ENCODE results near the gene ECSIT.

Gene ECSIT

GRCh38 chr19:11505504-11506100 is 23.3 kb downstream of the ECSIT start, which contains the start of gene ZNF653:
ZNF653 (minus strand) TSS chr19:11505839; CDS start chr19:11505786, 53 bp downstream.
- Histone ChIP-seq H3K27ac (ENCODE audit: low read depth, low read length) (peak within 1 kb of the TSS; percentile 78), H3K4me3 (ENCODE audit: low read depth in 1 of 5, low read length in 5 of 5) (peak within 1 kb of the TSS; percentile 57 to 87 (median 82)), H3K4me1 (ENCODE audit: control insufficient read depth in 5 of 5, insufficient read depth in 5 of 5, low read length in 5 of 5) (peaks cover 2 to 12% (median 11%) of the 10 kb centered on the region in 5 donors), H3K9ac (ENCODE audit: low read length in 5 of 5) (peak within 1 kb of the TSS in 4 of 5 donors; percentile 64 to 91 (median 78)), H3K27me3 (ENCODE audit: control insufficient read depth in 5 of 5, insufficient read depth in 4 of 5, low read length in 5 of 5) (no peaks in the 10 kb centered on the region), H3K9me3 (ENCODE audit: control insufficient read depth in 5 of 5, low read length in 5 of 5) (no peaks in the 10 kb centered on the region), H3K36me3 (ENCODE audit: control insufficient read depth in 5 of 5, insufficient read depth in 5 of 5, low read length in 5 of 5) (peaks cover 0 to 2% (median 0%) of the 10 kb centered on the region in 5 donors)

- Histone ChIP-seq H3K9me3 (ENCODE audit: control insufficient read depth in 5 of 5, low read length in 5 of 5) (no peaks in the 10 kb centered on the region), H3K4me3 (ENCODE audit: low read depth in 1 of 5, low read length in 5 of 5) (peak overlapping the region; percentile 57 to 87 (median 82)), H3K9ac (ENCODE audit: low read length in 5 of 5) (peak overlapping the region in 4 of 5 donors; percentile 16 to 91 (median 74)), H3K36me3 (ENCODE audit: control insufficient read depth in 5 of 5, insufficient read depth in 5 of 5, low read length in 5 of 5) (no peaks in the 10 kb centered on the region), H3K27me3 (ENCODE audit: control insufficient read depth in 5 of 5, insufficient read depth in 4 of 5, low read length in 5 of 5) (no peaks in the 10 kb centered on the region), H3K4me1 (ENCODE audit: control insufficient read depth in 5 of 5, insufficient read depth in 5 of 5, low read length in 5 of 5) (peaks cover 2 to 12% (median 11%) of the 10 kb centered on the region in 5 donors), H3K27ac (ENCODE audit: low read depth, low read length) (peak overlapping the region; percentile 78)
These were observed 23.9 kb downstream of the ECSIT start for GRCh38 chr19:11505032-11505503.

GRCh38 chr19:11504502-11505031 is 24.4 kb downstream of the ECSIT start:
- peak overlapping the region in 4 of 5 donors; percentile 16 to 91 (median 54) for H3K9ac ChIP-seq (ENCODE audit: low read length in 5 of 5)
- no peak overlapping the region for H3K27ac ChIP-seq (ENCODE audit: low read depth, low read length)
- H3K36me3 ChIP-seq (ENCODE audit: control insufficient read depth in 5 of 5, insufficient read depth in 5 of 5, low read length in 5 of 5), result no peaks in the 10 kb centered on the region
- H3K27me3 ChIP-seq (ENCODE audit: control insufficient read depth in 5 of 5, insufficient read depth in 4 of 5, low read length in 5 of 5), result no peaks in the 10 kb centered on the region
- peak overlapping the region; percentile 57 to 87 (median 82) for H3K4me3 ChIP-seq (ENCODE audit: low read depth in 1 of 5, low read length in 5 of 5)
- peaks cover 2 to 12% (median 11%) of the 10 kb centered on the region in 5 donors for H3K4me1 ChIP-seq (ENCODE audit: control insufficient read depth in 5 of 5, insufficient read depth in 5 of 5, low read length in 5 of 5)
- no peaks in the 10 kb centered on the region for H3K9me3 ChIP-seq (ENCODE audit: control insufficient read depth in 5 of 5, low read length in 5 of 5)

- no peaks in the 10 kb centered on the region for H3K27me3 ChIP-seq (ENCODE audit: control insufficient read depth in 5 of 5, insufficient read depth in 4 of 5, low read length in 5 of 5)
- H3K4me1 ChIP-seq (ENCODE audit: control insufficient read depth in 5 of 5, insufficient read depth in 5 of 5, low read length in 5 of 5), result peaks cover 0 to 4% (median 4%) of the 10 kb centered on the region in 5 donors
- H3K9ac ChIP-seq (ENCODE audit: low read length in 5 of 5), result no peak overlapping the region
- no peak overlapping the region for H3K4me3 ChIP-seq (ENCODE audit: low read depth in 1 of 5, low read length in 5 of 5)
- peaks cover 0 to 26% (median 19%) of the 10 kb centered on the region in 5 donors for H3K36me3 ChIP-seq (ENCODE audit: control insufficient read depth in 5 of 5, insufficient read depth in 5 of 5, low read length in 5 of 5)
- no peak overlapping the region for H3K27ac ChIP-seq (ENCODE audit: low read depth, low read length)
- H3K9me3 ChIP-seq (ENCODE audit: control insufficient read depth in 5 of 5, low read length in 5 of 5), result no peaks in the 10 kb centered on the region
These were observed 29.0 kb downstream of the ECSIT start for GRCh38 chr19:11499890-11500420.

- Histone ChIP-seq H3K9me3 (ENCODE audit: control insufficient read depth in 5 of 5, low read length in 5 of 5) (no peaks in the 10 kb centered on the region), H3K9ac (ENCODE audit: low read length in 5 of 5) (no peak overlapping the region), H3K27me3 (ENCODE audit: control insufficient read depth in 5 of 5, insufficient read depth in 4 of 5, low read length in 5 of 5) (no peaks in the 10 kb centered on the region), H3K27ac (ENCODE audit: low read depth, low read length) (no peak overlapping the region), H3K36me3 (ENCODE audit: control insufficient read depth in 5 of 5, insufficient read depth in 5 of 5, low read length in 5 of 5) (peaks cover 0 to 32% (median 24%) of the 10 kb centered on the region in 5 donors), H3K4me1 (ENCODE audit: control insufficient read depth in 5 of 5, insufficient read depth in 5 of 5, low read length in 5 of 5) (no peaks in the 10 kb centered on the region), H3K4me3 (ENCODE audit: low read depth in 1 of 5, low read length in 5 of 5) (no peak overlapping the region)
These were observed 29.7 kb downstream of the ECSIT start for GRCh38 chr19:11499220-11499726.

GRCh38 chr19:11496391-11497163 is 32.4 kb downstream of the ECSIT start:
- H3K4me3 ChIP-seq (ENCODE audit: low read depth in 1 of 5, low read length in 5 of 5), result no peak overlapping the region
- no peaks in the 10 kb centered on the region for H3K4me1 ChIP-seq (ENCODE audit: control insufficient read depth in 5 of 5, insufficient read depth in 5 of 5, low read length in 5 of 5)
- no peaks in the 10 kb centered on the region for H3K27me3 ChIP-seq (ENCODE audit: control insufficient read depth in 5 of 5, insufficient read depth in 4 of 5, low read length in 5 of 5)
- no peaks in the 10 kb centered on the region for H3K9me3 ChIP-seq (ENCODE audit: control insufficient read depth in 5 of 5, low read length in 5 of 5)
- no peak overlapping the region for H3K27ac ChIP-seq (ENCODE audit: low read depth, low read length)
- H3K9ac ChIP-seq (ENCODE audit: low read length in 5 of 5), result no peak overlapping the region
- peaks cover 0 to 42% (median 24%) of the 10 kb centered on the region in 5 donors for H3K36me3 ChIP-seq (ENCODE audit: control insufficient read depth in 5 of 5, insufficient read depth in 5 of 5, low read length in 5 of 5)

- Histone ChIP-seq H3K4me3 (ENCODE audit: low read depth in 1 of 5, low read length in 5 of 5) (no peak overlapping the region), H3K9ac (ENCODE audit: low read length in 5 of 5) (no peak overlapping the region), H3K9me3 (ENCODE audit: control insufficient read depth in 5 of 5, low read length in 5 of 5) (no peaks in the 10 kb centered on the region), H3K27ac (ENCODE audit: low read depth, low read length) (no peak overlapping the region), H3K27me3 (ENCODE audit: control insufficient read depth in 5 of 5, insufficient read depth in 4 of 5, low read length in 5 of 5) (no peaks in the 10 kb centered on the region), H3K4me1 (ENCODE audit: control insufficient read depth in 5 of 5, insufficient read depth in 5 of 5, low read length in 5 of 5) (no peaks in the 10 kb centered on the region), H3K36me3 (ENCODE audit: control insufficient read depth in 5 of 5, insufficient read depth in 5 of 5, low read length in 5 of 5) (peaks cover 0 to 48% (median 28%) of the 10 kb centered on the region in 5 donors)
These were observed 33.0 kb downstream of the ECSIT start for GRCh38 chr19:11495885-11496284.

- peaks cover 0 to 52% (median 28%) of the 10 kb centered on the region in 5 donors for H3K36me3 ChIP-seq (ENCODE audit: control insufficient read depth in 5 of 5, insufficient read depth in 5 of 5, low read length in 5 of 5)
- H3K9ac ChIP-seq (ENCODE audit: low read length in 5 of 5), result no peak overlapping the region
- H3K27ac ChIP-seq (ENCODE audit: low read depth, low read length), result no peak overlapping the region
- no peaks in the 10 kb centered on the region for H3K4me1 ChIP-seq (ENCODE audit: control insufficient read depth in 5 of 5, insufficient read depth in 5 of 5, low read length in 5 of 5)
- H3K27me3 ChIP-seq (ENCODE audit: control insufficient read depth in 5 of 5, insufficient read depth in 4 of 5, low read length in 5 of 5), result no peaks in the 10 kb centered on the region
- H3K4me3 ChIP-seq (ENCODE audit: low read depth in 1 of 5, low read length in 5 of 5), result no peak overlapping the region
- H3K9me3 ChIP-seq (ENCODE audit: control insufficient read depth in 5 of 5, low read length in 5 of 5), result no peaks in the 10 kb centered on the region
These were observed 33.5 kb downstream of the ECSIT start for GRCh38 chr19:11495481-11495880.

- Histone ChIP-seq H3K27me3 (ENCODE audit: control insufficient read depth in 5 of 5, insufficient read depth in 4 of 5, low read length in 5 of 5) (no peaks in the 10 kb centered on the region), H3K9ac (ENCODE audit: low read length in 5 of 5) (no peak overlapping the region), H3K4me1 (ENCODE audit: control insufficient read depth in 5 of 5, insufficient read depth in 5 of 5, low read length in 5 of 5) (no peaks in the 10 kb centered on the region), H3K27ac (ENCODE audit: low read depth, low read length) (no peak overlapping the region), H3K36me3 (ENCODE audit: control insufficient read depth in 5 of 5, insufficient read depth in 5 of 5, low read length in 5 of 5) (peaks cover 0 to 52% (median 28%) of the 10 kb centered on the region in 5 donors), H3K4me3 (ENCODE audit: low read depth in 1 of 5, low read length in 5 of 5) (no peak overlapping the region), H3K9me3 (ENCODE audit: control insufficient read depth in 5 of 5, low read length in 5 of 5) (no peaks in the 10 kb centered on the region)
These were observed 34.2 kb downstream of the ECSIT start for GRCh38 chr19:11494634-11495285.

Data from subcutaneous abdominal adipose tissue (tissue), 5 donors.